ENCODE data around the gene ZNF714. TPM values are rescaled to one million over a fixed set of nuclear protein-coding genes. Genes with fewer than 3 reads are reported as not detected.

ZNF714 gene
- total RNA-seq, 1 donor from 2014 or later, result 6.4 TPM

GRCh38 chr19:21149877-21150276, 67.9 kb downstream of the ZNF714 start:
- Histone ChIP-seq H3K4me3 (no peak overlapping the region), H3K36me3 (peaks cover 4 to 20% of the 10 kb centered on the region in 2 donors), H3K9me3 (no peaks in the 10 kb centered on the region), H3K27ac (no peak overlapping the region), H3K27me3 (no peaks in the 10 kb centered on the region), H3K4me1 (no peaks in the 10 kb centered on the region)
- no peak for DNase-seq (ENCODE audit: extremely low spot score in 2 of 2)
- TF ChIP-seq POLR2AphosphoS5 (IDR thresholded peaks at IDR 0.05; ENCODE audit: insufficient read depth in 1 of 2, low read depth in 1 of 2), result no peak
- TF ChIP-seq CTCF (IDR thresholded peaks at IDR 0.05), result no peak
- no peak for TF ChIP-seq POLR2A (IDR thresholded peaks at IDR 0.05)
- intact Hi-C loops (cut with DNase I), result loop anchor here (2.0 kb wide), 1 partner anchor 59 kb away; no protein-coding TSS in a partner anchor

GRCh38 chr19:21151460-21151859, 69.5 kb downstream of the ZNF714 start:
- Histone ChIP-seq H3K4me1 (no peaks in the 10 kb centered on the region), H3K4me3 (no peak overlapping the region), H3K36me3 (peaks cover 4 to 20% of the 10 kb centered on the region in 2 donors), H3K27me3 (no peaks in the 10 kb centered on the region), H3K27ac (no peak overlapping the region), H3K9me3 (no peaks in the 10 kb centered on the region)
- DNase-seq (ENCODE audit: extremely low spot score in 2 of 2), result no peak
- intact Hi-C loops (cut with DNase I), result loop anchor here (2.0 kb wide), 1 partner anchor 61 kb away; no protein-coding TSS in a partner anchor
- TF ChIP-seq POLR2A (IDR thresholded peaks at IDR 0.05) (no peak), POLR2AphosphoS5 (IDR thresholded peaks at IDR 0.05; ENCODE audit: insufficient read depth in 1 of 2, low read depth in 1 of 2) (no peak), CTCF (IDR thresholded peaks at IDR 0.05) (no peak)

- Histone ChIP-seq H3K4me3 (no peak overlapping the region), H3K27ac (no peak overlapping the region), H3K9me3 (no peaks in the 10 kb centered on the region), H3K4me1 (no peaks in the 10 kb centered on the region), H3K27me3 (no peaks in the 10 kb centered on the region), H3K36me3 (no peaks in the 10 kb centered on the region)
- no peak for TF ChIP-seq POLR2AphosphoS5 (IDR thresholded peaks at IDR 0.05; ENCODE audit: insufficient read depth in 1 of 2, low read depth in 1 of 2)
- no peak for TF ChIP-seq POLR2A (IDR thresholded peaks at IDR 0.05)
- TF ChIP-seq CTCF (IDR thresholded peaks at IDR 0.05), result no peak
- DNase-seq (ENCODE audit: extremely low spot score in 2 of 2), result no peak
- intact Hi-C loops (cut with DNase I), result no loop called here
These were observed 76.6 kb downstream of the ZNF714 start for GRCh38 chr19:21158523-21159135.

GRCh38 chr19:21164541-21164940, 82.5 kb downstream of the ZNF714 start:
- H3K9me3 ChIP-seq, result no peaks in the 10 kb centered on the region
- no peak overlapping the region for H3K4me3 ChIP-seq
- no peak overlapping the region for H3K27ac ChIP-seq
- DNase-seq (ENCODE audit: extremely low spot score in 2 of 2), result no peak
- H3K27me3 ChIP-seq, result no peaks in the 10 kb centered on the region
- peaks cover 0 to 20% of the 10 kb centered on the region in 2 donors for H3K36me3 ChIP-seq
- intact Hi-C loops (cut with DNase I), result no loop called here
- no peaks in the 10 kb centered on the region for H3K4me1 ChIP-seq
- TF ChIP-seq POLR2A (IDR thresholded peaks at IDR 0.05), result no peak
- no peak for TF ChIP-seq POLR2AphosphoS5 (IDR thresholded peaks at IDR 0.05; ENCODE audit: insufficient read depth in 1 of 2, low read depth in 1 of 2)
- TF ChIP-seq CTCF (IDR thresholded peaks at IDR 0.05), result no peak

- H3K27me3 ChIP-seq, result no peaks in the 10 kb centered on the region
These were observed 84.4 kb downstream of the ZNF714 start for GRCh38 chr19:21166436-21166835.

More at GRCh38 chr19:21166436-21166835, 84.4 kb downstream of the ZNF714 start:
- Histone ChIP-seq H3K4me1 (no peaks in the 10 kb centered on the region), H3K9me3 (no peaks in the 10 kb centered on the region), H3K4me3 (no peak overlapping the region), H3K36me3 (peaks cover 0 to 32% of the 10 kb centered on the region in 2 donors), H3K27ac (no peak overlapping the region)
- TF ChIP-seq POLR2A (IDR thresholded peaks at IDR 0.05) (no peak), POLR2AphosphoS5 (IDR thresholded peaks at IDR 0.05; ENCODE audit: insufficient read depth in 1 of 2, low read depth in 1 of 2) (no peak), CTCF (IDR thresholded peaks at IDR 0.05) (no peak)
- no peak for DNase-seq (ENCODE audit: extremely low spot score in 2 of 2)
- intact Hi-C loops (cut with DNase I), result no loop called here
